ENCODE data around the gene MAGI2.

DNA sequence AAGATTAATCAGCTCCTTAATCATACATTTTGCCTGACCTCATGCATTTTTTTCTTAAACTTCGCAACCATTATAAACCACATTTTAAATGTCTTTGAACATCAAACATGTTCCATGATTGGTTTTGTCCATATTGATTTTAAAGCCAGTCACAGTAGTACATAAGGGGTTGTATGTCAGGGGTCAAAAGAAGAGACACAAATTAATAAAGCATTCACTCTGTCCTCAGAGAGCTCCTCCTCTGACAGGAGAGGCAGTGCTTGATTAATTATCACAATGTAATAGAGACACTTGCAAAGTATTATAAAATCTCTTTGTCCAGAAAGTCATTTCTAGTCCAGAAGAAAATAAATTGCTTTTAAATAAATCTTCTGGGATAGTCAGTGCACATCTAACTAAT lies 195.5 kb downstream of the MAGI2 start:
- TF ChIP-seq EZH2 (IDR thresholded peaks at IDR 0.05; ENCODE audit: borderline replicate concordance, low read depth, low read length, severe bottlenecking) = no peak
- no peak for TF ChIP-seq POLR2A (IDR thresholded peaks at IDR 0.05; ENCODE audit: low read depth, low read length)
- TF ChIP-seq POLR2AphosphoS5 (IDR thresholded peaks at IDR 0.05; ENCODE audit: insufficient read depth, low read depth, low read length) = no peak
- TF ChIP-seq, protein P1, sequence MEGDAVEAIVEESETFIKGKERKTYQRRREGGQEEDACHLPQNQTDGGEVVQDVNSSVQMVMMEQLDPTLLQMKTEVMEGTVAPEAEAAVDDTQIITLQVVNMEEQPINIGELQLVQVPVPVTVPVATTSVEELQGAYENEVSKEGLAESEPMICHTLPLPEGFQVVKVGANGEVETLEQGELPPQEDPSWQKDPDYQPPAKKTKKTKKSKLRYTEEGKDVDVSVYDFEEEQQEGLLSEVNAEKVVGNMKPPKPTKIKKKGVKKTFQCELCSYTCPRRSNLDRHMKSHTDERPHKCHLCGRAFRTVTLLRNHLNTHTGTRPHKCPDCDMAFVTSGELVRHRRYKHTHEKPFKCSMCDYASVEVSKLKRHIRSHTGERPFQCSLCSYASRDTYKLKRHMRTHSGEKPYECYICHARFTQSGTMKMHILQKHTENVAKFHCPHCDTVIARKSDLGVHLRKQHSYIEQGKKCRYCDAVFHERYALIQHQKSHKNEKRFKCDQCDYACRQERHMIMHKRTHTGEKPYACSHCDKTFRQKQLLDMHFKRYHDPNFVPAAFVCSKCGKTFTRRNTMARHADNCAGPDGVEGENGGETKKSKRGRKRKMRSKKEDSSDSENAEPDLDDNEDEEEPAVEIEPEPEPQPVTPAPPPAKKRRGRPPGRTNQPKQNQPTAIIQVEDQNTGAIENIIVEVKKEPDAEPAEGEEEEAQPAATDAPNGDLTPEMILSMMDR (IDR thresholded peaks at IDR 0.05; ENCODE audit: extremely low read depth in 1 of 2, insufficient read depth in 1 of 2, low read depth in 1 of 2, low read length in 2 of 2) = no peak
- TF ChIP-seq, protein P2, sequence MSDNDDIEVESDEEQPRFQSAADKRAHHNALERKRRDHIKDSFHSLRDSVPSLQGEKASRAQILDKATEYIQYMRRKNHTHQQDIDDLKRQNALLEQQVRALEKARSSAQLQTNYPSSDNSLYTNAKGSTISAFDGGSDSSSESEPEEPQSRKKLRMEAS (IDR thresholded peaks at IDR 0.05; ENCODE audit: insufficient read depth, insufficient read length) = no peak
- no peak for TF ChIP-seq JUN (IDR thresholded peaks at IDR 0.05; ENCODE audit: borderline replicate concordance, insufficient read depth, insufficient read length, low read depth)
- no peak for TF ChIP-seq MYC (IDR thresholded peaks at IDR 0.05; ENCODE audit: low read depth, low read length)
- no peak for TF ChIP-seq FOS (IDR thresholded peaks at IDR 0.05; ENCODE audit: borderline replicate concordance, insufficient read depth, low read length)
- TF ChIP-seq GATA2 (IDR thresholded peaks at IDR 0.05; ENCODE audit: insufficient read depth, insufficient read length, low read depth, low read length) = no peak
